ENCODE results near the gene CACNA2D1.

CACNA2D1 gene

DNA sequence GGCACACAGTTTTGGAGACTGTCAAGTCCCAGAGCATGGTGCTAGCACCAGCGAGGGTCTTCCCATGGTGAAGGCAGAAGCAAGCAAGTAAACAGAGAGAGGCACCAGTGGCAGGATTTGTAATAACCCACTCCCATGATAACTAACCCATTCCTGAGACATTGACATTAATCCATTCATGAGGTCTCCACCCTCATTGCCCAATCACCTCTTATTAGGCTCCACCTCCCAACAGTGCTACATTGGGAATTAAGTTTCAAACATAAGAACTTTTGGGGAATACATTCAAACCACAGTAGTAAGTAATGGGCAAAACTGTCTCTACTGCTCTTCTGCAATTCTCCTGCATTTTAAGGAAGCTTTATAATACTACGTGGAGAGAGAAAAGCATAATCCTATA lies 193.6 kb downstream of the CACNA2D1 start:
- TF ChIP-seq, protein P1, sequence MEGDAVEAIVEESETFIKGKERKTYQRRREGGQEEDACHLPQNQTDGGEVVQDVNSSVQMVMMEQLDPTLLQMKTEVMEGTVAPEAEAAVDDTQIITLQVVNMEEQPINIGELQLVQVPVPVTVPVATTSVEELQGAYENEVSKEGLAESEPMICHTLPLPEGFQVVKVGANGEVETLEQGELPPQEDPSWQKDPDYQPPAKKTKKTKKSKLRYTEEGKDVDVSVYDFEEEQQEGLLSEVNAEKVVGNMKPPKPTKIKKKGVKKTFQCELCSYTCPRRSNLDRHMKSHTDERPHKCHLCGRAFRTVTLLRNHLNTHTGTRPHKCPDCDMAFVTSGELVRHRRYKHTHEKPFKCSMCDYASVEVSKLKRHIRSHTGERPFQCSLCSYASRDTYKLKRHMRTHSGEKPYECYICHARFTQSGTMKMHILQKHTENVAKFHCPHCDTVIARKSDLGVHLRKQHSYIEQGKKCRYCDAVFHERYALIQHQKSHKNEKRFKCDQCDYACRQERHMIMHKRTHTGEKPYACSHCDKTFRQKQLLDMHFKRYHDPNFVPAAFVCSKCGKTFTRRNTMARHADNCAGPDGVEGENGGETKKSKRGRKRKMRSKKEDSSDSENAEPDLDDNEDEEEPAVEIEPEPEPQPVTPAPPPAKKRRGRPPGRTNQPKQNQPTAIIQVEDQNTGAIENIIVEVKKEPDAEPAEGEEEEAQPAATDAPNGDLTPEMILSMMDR (conservative IDR thresholded peaks at IDR 0.05; ENCODE audit: low read depth, low read length) = no peak
- H3K4me3 ChIP-seq (ENCODE audit: low read depth, low read length) = no peak overlapping the region

DNA sequence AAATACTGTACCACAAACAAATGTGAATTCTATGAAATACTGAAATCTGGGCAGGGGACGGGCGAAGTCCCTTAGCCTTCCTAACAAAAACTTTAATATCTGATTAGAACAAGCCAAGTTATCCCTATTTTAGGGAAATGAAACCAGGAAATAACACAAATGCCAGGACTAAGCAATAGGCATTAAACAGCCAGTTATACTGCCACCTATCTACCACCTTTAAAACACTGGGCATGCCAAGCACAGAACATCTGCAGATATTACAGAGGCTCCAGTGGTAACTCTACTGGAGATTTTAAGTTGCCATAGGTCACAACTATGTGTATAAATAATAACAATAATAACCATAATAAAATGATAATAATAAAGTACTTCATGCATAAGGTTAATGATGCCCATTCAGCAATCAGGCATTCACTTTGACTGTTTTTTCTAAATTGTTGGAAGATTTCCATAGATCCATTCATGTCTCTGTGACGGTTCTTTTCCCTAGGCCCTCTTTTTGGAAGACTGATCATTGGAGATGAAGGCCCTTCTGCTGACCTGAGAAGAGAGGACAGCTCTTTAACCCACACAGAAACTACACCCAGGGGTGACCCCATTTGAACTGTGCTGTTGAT lies 195.7 kb downstream of the CACNA2D1 start:
- no peak overlapping the region for H3K4me3 ChIP-seq (ENCODE audit: low read depth, low read length)
- TF ChIP-seq, protein P1 (conservative IDR thresholded peaks at IDR 0.05; ENCODE audit: low read depth, low read length) = peak; percentile 74
- DNase-seq (ENCODE audit: low read depth) = peak; percentile 52

More for the DNA sequence above, 193.6 kb downstream of the CACNA2D1 start:
- no peak for DNase-seq (ENCODE audit: low read depth)

DNA sequence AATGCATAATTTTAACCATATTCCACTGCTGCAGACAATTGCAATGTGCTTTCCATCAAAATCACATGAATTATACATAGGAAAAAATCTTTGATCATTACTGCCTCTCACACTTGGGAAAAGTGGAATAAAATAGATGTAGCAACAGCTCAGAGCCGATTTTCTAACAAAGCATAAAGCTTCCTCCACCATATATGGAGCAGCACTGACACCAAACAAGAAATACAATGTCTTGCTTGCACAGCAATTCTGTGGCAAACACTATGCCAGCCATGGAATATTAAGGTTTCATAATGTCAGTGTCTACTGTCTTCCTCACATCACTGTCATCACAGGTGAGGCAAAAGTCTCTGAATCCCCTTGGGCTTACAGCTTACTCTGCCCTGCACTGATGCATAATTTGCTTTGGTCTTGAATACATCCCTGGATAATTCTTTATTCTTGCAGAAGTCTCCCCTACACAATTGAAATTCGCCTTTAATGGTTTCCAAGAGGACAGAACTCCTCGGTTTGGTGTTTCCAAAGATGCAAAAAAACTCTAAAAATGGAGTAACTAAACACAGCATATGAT lies 198.5 kb downstream of the CACNA2D1 start:
- H3K4me3 ChIP-seq (ENCODE audit: low read depth, low read length) = no peak overlapping the region
- DNase-seq (ENCODE audit: low read depth) = no peak
- TF ChIP-seq, protein P1 (conservative IDR thresholded peaks at IDR 0.05; ENCODE audit: low read depth, low read length) = no peak

DNA sequence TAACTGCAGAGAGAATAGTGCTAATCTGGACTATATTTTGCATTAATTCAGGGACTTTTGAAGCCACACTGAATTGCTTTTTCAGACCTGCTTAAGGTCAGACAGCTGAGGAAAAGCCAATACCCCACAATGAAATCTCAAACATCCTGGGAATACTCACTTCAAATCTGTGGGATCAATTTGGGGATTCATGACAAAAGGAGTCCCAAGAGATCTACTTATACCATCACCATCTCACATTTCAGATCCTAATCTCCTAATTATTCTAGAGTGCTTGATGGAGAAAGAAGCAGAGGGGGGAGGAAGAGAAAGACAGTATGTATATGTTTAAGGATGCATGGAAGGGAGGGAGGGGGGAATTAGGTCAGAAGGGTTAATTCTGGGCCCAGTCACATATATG lies 202.2 kb downstream of the CACNA2D1 start:
- DNase-seq (ENCODE audit: low read depth) = no peak
- TF ChIP-seq, protein P1 (conservative IDR thresholded peaks at IDR 0.05; ENCODE audit: low read depth, low read length) = no peak

DNA sequence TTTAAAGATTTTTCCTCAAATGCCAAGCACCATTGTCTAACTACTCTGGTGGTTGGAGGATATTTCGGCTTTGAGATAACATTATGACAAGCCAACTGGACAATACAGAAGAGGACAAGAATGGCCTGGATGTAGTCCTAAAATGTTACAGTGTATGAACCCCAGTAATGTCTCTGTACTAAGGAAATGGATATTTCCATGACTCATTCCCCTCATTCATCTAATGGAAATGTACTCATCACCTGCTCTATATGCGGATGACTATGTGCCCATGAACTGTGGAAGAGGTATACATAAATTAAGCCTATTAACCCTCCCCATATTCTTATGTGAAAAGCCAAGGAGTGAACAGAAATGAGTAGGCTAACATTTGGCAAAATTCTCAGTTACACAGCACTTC lies 207.9 kb downstream of the CACNA2D1 start:
- no peak overlapping the region for H3K4me3 ChIP-seq (ENCODE audit: low read depth, low read length)
- DNase-seq (ENCODE audit: low read depth) = peak; percentile 34
- TF ChIP-seq, protein P1 (conservative IDR thresholded peaks at IDR 0.05; ENCODE audit: low read depth, low read length) = no peak

More for the DNA sequence above, 202.2 kb downstream of the CACNA2D1 start:
- H3K4me3 ChIP-seq (ENCODE audit: low read depth, low read length) = no peak overlapping the region

DNA sequence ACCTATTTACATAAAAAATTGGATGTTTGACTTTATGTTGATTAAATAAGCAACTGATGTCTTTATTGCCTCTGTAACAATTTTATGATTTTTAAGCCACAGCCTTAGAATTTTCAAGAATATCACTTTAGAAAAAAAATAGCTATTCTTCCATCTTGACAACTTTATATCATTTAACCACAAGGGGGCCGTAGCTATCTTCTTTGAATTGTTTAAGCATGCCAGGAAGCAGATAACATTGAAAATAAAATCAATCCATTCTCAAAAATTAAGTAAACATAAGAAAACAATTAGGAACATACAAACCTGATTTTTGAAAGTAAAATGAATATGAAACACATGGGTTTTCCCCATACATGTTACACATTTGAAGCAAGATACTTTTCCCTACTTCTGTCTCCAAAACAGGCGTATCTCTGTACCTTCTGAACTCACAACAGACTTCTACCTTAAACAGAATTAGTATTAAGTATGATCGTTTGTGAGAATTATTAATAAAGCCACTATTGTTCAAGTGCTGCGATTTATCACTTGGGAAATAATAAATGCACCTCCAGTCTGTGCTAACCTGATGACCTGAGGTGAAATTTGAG lies 209.0 kb downstream of the CACNA2D1 start:
- DNase-seq (ENCODE audit: low read depth) = peak; percentile 69
- TF ChIP-seq, protein P1 (conservative IDR thresholded peaks at IDR 0.05; ENCODE audit: low read depth, low read length) = peak; percentile 64
- no peak overlapping the region for H3K4me3 ChIP-seq (ENCODE audit: low read depth, low read length)
